Tibial artery (tissue), 4 donors: ENCODE results near the gene TTLL8.

Experiments used
- DNase-seq, 2 donors: peaks; one replicate each; pipeline ENCODE4 v3.0.0-alpha.2; 2019
- H3K27ac ChIP-seq, 2 donors: fragments of 200-600 bp; sonication (generic) in 1 of 2; 1 replicate in 1 of 2; 2 replicates in 1 of 2; pipeline ENCODE4 v1.5.1; 2018 to 2019; ENCODE audit warnings: mild to moderate bottlenecking in 1 of 2
- H3K27me3 ChIP-seq, 2 donors: fragments of 200-600 bp; sonication (generic) in 1 of 2; one replicate each; pipeline versions ENCODE4 v1.5.1 to v1.6.0; 2016 to 2019
- H3K36me3 ChIP-seq, 3 donors: fragments of 200-600 bp; sonication (generic) in 2 of 3; one replicate each; pipeline ENCODE4 v1.5.1; 2016 to 2019; ENCODE audit warnings: mild to moderate bottlenecking in 2 of 3
- H3K4me1 ChIP-seq, 4 donors: fragments of 200-600 bp; sonication (generic) in 2 of 4; 1 replicate in 3 of 4; 2 replicates in 1 of 4; pipeline ENCODE4 v1.5.1; 2016 to 2019
- H3K4me3 ChIP-seq, 2 donors: fragments of 200-600 bp; sonication (generic) in 1 of 2; 1 replicate in 1 of 2; 2 replicates in 1 of 2; pipeline ENCODE4 v1.5.1; 2018 to 2019; ENCODE audit warnings: mild to moderate bottlenecking in 2 of 2
- H3K9me3 ChIP-seq, 3 donors: fragments of 200-600 bp; sonication (generic) in 1 of 3; one replicate each; pipeline ENCODE4 v1.5.1; 2016 to 2019
- CTCF ChIP-seq, 2 experiments: fragments of 200-600 bp in 1 of 2; fragments of 450-650 bp in 1 of 2; IDR thresholded peaks; one replicate each; pipeline ENCODE4 v1.5.1; 2017 to 2019; ENCODE audit warnings: antibody characterized with exemption in 2 of 2, mild to moderate bottlenecking in 1 of 2, moderate library complexity in 1 of 2
- intact Hi-C: fragments of 100-400 bp; cut with DNase I; formaldehyde crosslinking; loops from one replicate; pipeline ENCODE4 v1.15.0; 2023; ENCODE audit warnings: low total_unique reads

TTLL8 gene

GRCh38 chr22:49971232-49972162, 86.6 kb downstream of the TTLL8 start:
- peak; percentile 76 to 92 for DNase-seq
- H3K4me3 ChIP-seq, result peak overlapping the region; percentile 57 to 71

GRCh38 chr22:49970528-49971231, 87.4 kb downstream of the TTLL8 start:
- H3K9me3 ChIP-seq, result no peaks in the 10 kb centered on the region
- H3K4me3 ChIP-seq, result peak overlapping the region; percentile 57 to 71
- peak overlapping the region; percentile 88 to 89 for H3K27ac ChIP-seq
- TF ChIP-seq CTCF (IDR thresholded peaks at IDR 0.05), result peak in 1 of 2 experiments; percentile 13
- peak; percentile 97 to 99 for DNase-seq
- intact Hi-C loops, result loop anchor here (5.0 kb wide), 1 partner anchor 38 kb away; no protein-coding TSS in a partner anchor
- H3K4me1 ChIP-seq, result peaks cover 7 to 49% (median 35%) of the 10 kb centered on the region in 4 donors
- no peaks in the 10 kb centered on the region for H3K27me3 ChIP-seq
- H3K36me3 ChIP-seq, result no peaks in the 10 kb centered on the region

More at GRCh38 chr22:49971232-49972162, 86.6 kb downstream of the TTLL8 start:
- peaks cover 7 to 41% (median 31%) of the 10 kb centered on the region in 4 donors for H3K4me1 ChIP-seq
- no peaks in the 10 kb centered on the region for H3K36me3 ChIP-seq
- H3K9me3 ChIP-seq, result no peaks in the 10 kb centered on the region
- no peaks in the 10 kb centered on the region for H3K27me3 ChIP-seq
- TF ChIP-seq CTCF (IDR thresholded peaks at IDR 0.05), result no peak
- intact Hi-C loops, result loop anchor here (5.0 kb wide), 1 partner anchor 39 kb away; no protein-coding TSS in a partner anchor
- H3K27ac ChIP-seq, result peak overlapping the region; percentile 88 to 89

GRCh38 chr22:49969751-49970527, 88.2 kb downstream of the TTLL8 start:
- Histone ChIP-seq H3K27ac (peak overlapping the region; percentile 88 to 89), H3K27me3 (no peaks in the 10 kb centered on the region), H3K9me3 (no peaks in the 10 kb centered on the region), H3K4me1 (peaks cover 7 to 52% (median 38%) of the 10 kb centered on the region in 4 donors), H3K36me3 (peaks cover 0 to 3% (median 1%) of the 10 kb centered on the region in 3 donors), H3K4me3 (no peak overlapping the region)
- TF ChIP-seq CTCF (IDR thresholded peaks at IDR 0.05), result no peak
- intact Hi-C loops, result loop anchor here (5.0 to 10.0 kb wide), 2 partner anchors 38 to 335 kb away; partner anchors contain the start of gene PLXNB2
- peak; percentile 19 to 67 for DNase-seq

GRCh38 chr22:49968831-49969661, 89.1 kb downstream of the TTLL8 start:
- Histone ChIP-seq H3K27ac (peak overlapping the region; percentile 88 to 89), H3K4me1 (peaks cover 7 to 61% (median 43%) of the 10 kb centered on the region in 4 donors), H3K27me3 (no peaks in the 10 kb centered on the region), H3K36me3 (peaks cover 2 to 12% (median 10%) of the 10 kb centered on the region in 3 donors), H3K9me3 (no peaks in the 10 kb centered on the region), H3K4me3 (no peak overlapping the region)
- TF ChIP-seq CTCF (IDR thresholded peaks at IDR 0.05), result no peak
- peak; percentile 18 to 64 for DNase-seq
- intact Hi-C loops, result loop anchor here (10.0 kb wide), 1 partner anchor 336 kb away; the partner anchor contains the start of gene PLXNB2
